Hepatocyte (in vitro differentiated cells): ENCODE data around the gene TTC28. TPM values are rescaled to one million over a fixed set of nuclear protein-coding genes. Genes with fewer than 3 reads are reported as not detected.

Source experiments
- DNase-seq: peaks from one replicate; pipeline ENCODE4 v3.0.0-alpha.2; 2016; ENCODE audit warnings: low spot score
- H2AFZ ChIP-seq: fragments of 200-600 bp; sonication (generic); 2 replicates; pipeline ENCODE4 v1.6.0; 2016; ENCODE audit warnings: antibody characterized with exemption, mild to moderate bottlenecking
- H3K27ac ChIP-seq: fragments of 200-600 bp; sonication (generic); 2 replicates; pipeline ENCODE4 v1.5.1; 2016; ENCODE audit warnings: mild to moderate bottlenecking
- H3K27me3 ChIP-seq: fragments of 200-600 bp; sonication (generic); 2 replicates; pipeline ENCODE4 v1.6.1; 2016
- H3K36me3 ChIP-seq: fragments of 200-600 bp; sonication (generic); replicated peaks from 2 replicates; pipeline ENCODE4 v1.5.1; 2016; ENCODE audit warnings: low read depth; ENCODE audit not compliant: insufficient read depth
- H3K4me1 ChIP-seq: fragments of 200-600 bp; sonication (generic); 2 replicates; pipeline ENCODE4 v1.5.1; 2016; ENCODE audit warnings: mild to moderate bottlenecking, moderate library complexity; ENCODE audit not compliant: insufficient read depth
- H3K4me2 ChIP-seq: fragments of 200-600 bp; sonication (generic); 2 replicates; pipeline ENCODE4 v1.6.0; 2016
- H3K4me3 ChIP-seq: fragments of 200-600 bp; sonication (generic); 2 replicates; pipeline ENCODE4 v1.5.1; 2016; ENCODE audit warnings: mild to moderate bottlenecking
- H3K79me2 ChIP-seq: fragments of 200-600 bp; sonication (generic); 2 replicates; pipeline ENCODE4 v1.6.0; 2017; ENCODE audit warnings: mild to moderate bottlenecking
- H3K9me2 ChIP-seq: fragments of 200-600 bp; sonication (generic); replicated peaks from 2 replicates; pipeline ENCODE4 v1.6.0; 2017; ENCODE audit warnings: mild to moderate bottlenecking; ENCODE audit not compliant: insufficient read depth
- H3K9me3 ChIP-seq: fragments of 200-600 bp; sonication (generic); 2 replicates; pipeline ENCODE4 v1.5.1; 2016; ENCODE audit warnings: low read depth, mild to moderate bottlenecking
- H4K20me1 ChIP-seq: fragments of 200-600 bp; sonication (generic); 2 replicates; pipeline ENCODE4 v1.6.0; 2016; ENCODE audit warnings: mild to moderate bottlenecking; ENCODE audit not compliant: insufficient read depth, poor library complexity, severe bottlenecking
- CTCF ChIP-seq: fragments of 200-600 bp; sonication (generic); IDR thresholded peaks from 2 replicates; pipeline ENCODE4 v1.5.1; 2016; ENCODE audit warnings: antibody characterized with exemption, mild to moderate bottlenecking; ENCODE audit not compliant: poor library complexity
- EZH2 ChIP-seq: fragments of 200-600 bp; sonication (generic); IDR thresholded peaks from 2 replicates; pipeline ENCODE4 v1.6.1; 2016; ENCODE audit warnings: antibody characterized with exemption, mild to moderate bottlenecking, borderline replicate concordance
- EZH2phosphoT487 ChIP-seq: fragments of 200-600 bp; sonication (generic); IDR thresholded peaks from one replicate; pipeline ENCODE4 v1.6.1; 2018; ENCODE audit warnings: antibody characterized with exemption, mild to moderate bottlenecking, low read depth, moderate library complexity; ENCODE audit not compliant: unreplicated experiment, severe bottlenecking
- WGBS: methylation state at CpG from one replicate; pipeline ENCODE4 v1.1.6; 2016; ENCODE audit warnings: low lambda C conversion rate; ENCODE audit errors: missing lambda C conversion rate; 5-methylcytosine and 5-hydroxymethylcytosine counted together
- polyA plus RNA-seq: library from polyadenylated mRNA; unstranded; fragments of >200 nt; fragmentation: Nextera tagmentation; extraction: Ambion mirVana; gene quantifications from 2 replicates; pipeline ENCODE4 v1.2.1, GENCODE V29; 2016
- total RNA-seq: library from RNA; depleted of rRNA; stranded (reverse); fragments of >200 nt; gene quantifications from 2 replicates; pipeline ENCODE4 v1.2.3, GENCODE V29; 2014

Gene TTC28
- total and polyA plus RNA-seq, 2 experiments from 2014 or later, result 14.7 to 30.4 TPM

GRCh38 chr22:28111501-28112189, 568.0 kb downstream of the TTC28 start:
- no peaks in the 10 kb centered on the region for H3K9me2 ChIP-seq
- no peak for DNase-seq
- no peak overlapping the region for H3K27ac ChIP-seq
- H3K9me3 ChIP-seq, result no peaks in the 10 kb centered on the region
- H3K36me3 ChIP-seq, result no peaks in the 10 kb centered on the region
- TF ChIP-seq EZH2, result no peak
- no peak for TF ChIP-seq EZH2phosphoT487
- TF ChIP-seq CTCF, result no peak
- H3K79me2 ChIP-seq, result no peaks in the 10 kb centered on the region
- no peaks in the 10 kb centered on the region for H3K27me3 ChIP-seq
- H2AFZ ChIP-seq, result no peak overlapping the region
- no peaks in the 10 kb centered on the region for H3K4me1 ChIP-seq
- no peak overlapping the region for H3K4me3 ChIP-seq
- no peak overlapping the region for H3K4me2 ChIP-seq
- WGBS, result 73% methylated on average over 3 of the region's 3 CpGs
- H4K20me1 ChIP-seq, result no peaks in the 10 kb centered on the region

- no peak for TF ChIP-seq EZH2
- TF ChIP-seq CTCF, result no peak
- no peak for TF ChIP-seq EZH2phosphoT487
- H4K20me1 ChIP-seq, result no peaks in the 10 kb centered on the region
- no peak overlapping the region for H3K4me3 ChIP-seq
- H3K9me2 ChIP-seq, result no peaks in the 10 kb centered on the region
- no peaks in the 10 kb centered on the region for H3K36me3 ChIP-seq
- 90% methylated on average over 4 of the region's 4 CpGs for WGBS
- H3K4me1 ChIP-seq, result no peaks in the 10 kb centered on the region
- no peak for DNase-seq
- H3K27me3 ChIP-seq, result no peaks in the 10 kb centered on the region
- no peak overlapping the region for H2AFZ ChIP-seq
- H3K79me2 ChIP-seq, result no peaks in the 10 kb centered on the region
- no peak overlapping the region for H3K4me2 ChIP-seq
- H3K27ac ChIP-seq, result no peak overlapping the region
- H3K9me3 ChIP-seq, result no peaks in the 10 kb centered on the region
Observed at GRCh38 chr22:28108851-28109250, 570.8 kb downstream of the TTC28 start.

GRCh38 chr22:28106617-28107016, 573.0 kb downstream of the TTC28 start:
- TF ChIP-seq EZH2, result no peak
- TF ChIP-seq CTCF, result no peak
- TF ChIP-seq EZH2phosphoT487, result no peak
- Histone ChIP-seq H3K9me2 (no peaks in the 10 kb centered on the region), H3K4me2 (no peak overlapping the region), H4K20me1 (no peaks in the 10 kb centered on the region), H3K9me3 (no peaks in the 10 kb centered on the region), H2AFZ (no peak overlapping the region), H3K79me2 (no peaks in the 10 kb centered on the region), H3K4me1 (no peaks in the 10 kb centered on the region), H3K27ac (no peak overlapping the region), H3K4me3 (no peak overlapping the region), H3K27me3 (no peaks in the 10 kb centered on the region), H3K36me3 (no peaks in the 10 kb centered on the region)
- WGBS, result 94% methylated on average over 4 of the region's 4 CpGs
- no peak for DNase-seq
